Thoracic aorta (tissue), 2 donors: ENCODE results near the gene OCRL. TPM values are rescaled to one million over a fixed set of nuclear protein-coding genes. Genes with fewer than 3 reads are reported as not detected.

ENCODE experiments used
- ATAC-seq: fragments of 150-250 bp; one replicate; pipeline ENCODE4 v1.8.0; 2017; ENCODE audit warnings: low read depth; ENCODE audit not compliant: insufficient number of reproducible peaks, low FRiP score
- DNase-seq: peaks from one replicate; pipeline ENCODE4 v3.0.0-alpha.2; 2020; ENCODE audit warnings: low spot score
- H3K27ac ChIP-seq, 2 donors: fragments of 200-600 bp; sonication (generic); 1 replicate in 1 of 2; 2 replicates in 1 of 2; pipeline ENCODE4 v1.5.1; 2016; ENCODE audit warnings: mild to moderate bottlenecking in 2 of 2, moderate library complexity in 2 of 2
- H3K27me3 ChIP-seq: fragments of 200-600 bp; sonication (generic); replicated peaks from 2 replicates; pipeline ENCODE4 v1.6.0; 2016; ENCODE audit warnings: mild to moderate bottlenecking; ENCODE audit not compliant: insufficient read depth
- H3K36me3 ChIP-seq: fragments of 200-600 bp; sonication (generic); one replicate; pipeline ENCODE4 v1.5.1; 2016
- H3K4me1 ChIP-seq, 2 donors: fragments of 200-600 bp; sonication (generic); 1 replicate in 1 of 2; 2 replicates in 1 of 2; pipeline versions ENCODE4 v1.5.1 to v1.6.0; 2016; ENCODE audit warnings: low read depth in 2 of 2, mild to moderate bottlenecking in 1 of 2; ENCODE audit not compliant: control insufficient read depth in 1 of 2
- H3K4me3 ChIP-seq: fragments of 200-600 bp; sonication (generic); 2 replicates; pipeline ENCODE4 v1.5.1; 2016; ENCODE audit warnings: mild to moderate bottlenecking
- H3K9me3 ChIP-seq: fragments of 200-600 bp; sonication (generic); 2 replicates; pipeline ENCODE4 v1.5.1; 2016
- CTCF ChIP-seq: fragments of 200-600 bp; sonication (generic); IDR thresholded peaks from one replicate; pipeline ENCODE4 v1.5.1; 2019; ENCODE audit warnings: antibody characterized with exemption
- total RNA-seq, 2 donors: library from RNA; depleted of rRNA; stranded (reverse); fragments of >200 nt; gene quantifications; one replicate each; pipeline versions ENCODE4 v1.1.0 to v1.2.3, GENCODE V29; 2016

OCRL gene
- total RNA-seq, 2 donors from 2014 or later: 19.5 to 27.9 TPM

DNA sequence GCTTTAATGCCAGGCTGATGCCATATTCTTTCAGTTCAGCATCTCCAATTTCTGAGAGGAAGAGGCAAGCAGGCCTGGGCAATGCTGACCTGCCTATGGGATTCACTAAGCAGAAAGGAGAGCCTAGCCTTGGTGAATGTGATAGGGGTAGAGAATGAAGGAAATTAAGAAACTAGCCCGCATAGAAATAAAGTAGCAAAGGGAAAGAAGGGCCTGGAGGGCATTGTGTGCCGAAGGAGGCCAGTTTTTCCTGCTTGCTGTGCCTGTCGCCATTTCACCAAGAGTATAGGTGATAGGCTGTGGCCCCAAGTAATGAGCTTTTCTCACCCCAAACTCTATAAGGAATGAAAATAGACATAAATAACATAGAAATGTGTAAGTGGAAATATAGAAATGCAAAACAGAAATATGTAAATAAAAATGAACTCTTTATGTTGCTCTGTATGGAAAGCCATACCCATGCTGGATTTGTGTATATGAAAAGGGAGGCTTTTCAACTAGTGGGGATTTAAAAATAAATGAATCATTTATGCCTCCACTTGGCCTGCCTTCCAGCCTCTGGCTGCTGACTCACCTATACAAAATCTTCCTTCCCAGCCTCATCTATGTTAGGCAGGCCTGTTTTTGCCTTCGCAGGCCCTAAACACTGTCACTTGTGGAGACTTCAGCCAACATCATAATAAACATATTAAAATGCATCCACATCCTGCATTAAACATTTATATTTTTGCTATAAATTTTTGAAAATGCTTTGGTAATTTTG, 5.1 kb upstream of the OCRL start:
- no peak for TF ChIP-seq CTCF
- Histone ChIP-seq H3K36me3 (no peaks in the 10 kb centered on the region), H3K27ac (no peak overlapping the region), H3K27me3 (no peaks in the 10 kb centered on the region), H3K4me1 (no peaks in the 10 kb centered on the region), H3K4me3 (no peak overlapping the region), H3K9me3 (no peaks in the 10 kb centered on the region)
- DNase-seq (no peak), ATAC-seq (no peak)

DNA sequence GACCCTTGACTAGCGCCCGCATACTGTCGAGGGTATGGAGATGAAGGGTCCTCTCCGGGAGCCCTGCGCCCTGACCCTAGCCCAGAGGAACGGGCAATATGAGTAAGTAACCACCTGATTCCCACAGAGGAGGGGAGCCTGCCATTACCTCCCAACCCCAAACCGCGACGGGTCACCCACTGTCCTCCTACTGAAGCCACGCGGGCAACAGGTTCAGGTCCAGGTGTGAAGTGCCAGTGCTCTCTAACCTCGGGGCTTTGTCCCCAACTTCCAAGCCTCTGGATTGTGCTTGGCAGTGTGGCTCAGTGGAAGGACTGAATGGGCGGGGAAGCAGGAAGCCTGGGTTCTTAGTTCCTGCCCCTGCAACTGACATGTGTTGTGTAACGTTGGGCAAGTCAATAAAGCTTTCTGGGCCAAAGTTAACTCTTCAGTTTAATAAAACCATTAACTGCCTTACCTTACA, 694 bp downstream of the OCRL start:
- no peaks in the 10 kb centered on the region for H3K27me3 ChIP-seq
- ATAC-seq: no peak
- no peaks in the 10 kb centered on the region for H3K4me1 ChIP-seq
- peak overlapping the region; percentile 78 for H3K4me3 ChIP-seq
- no peak for DNase-seq
- peak overlapping the region in 1 of 2 donors; percentile 61 for H3K27ac ChIP-seq
- TF ChIP-seq CTCF: no peak
- no peaks in the 10 kb centered on the region for H3K36me3 ChIP-seq
- no peaks in the 10 kb centered on the region for H3K9me3 ChIP-seq

DNA sequence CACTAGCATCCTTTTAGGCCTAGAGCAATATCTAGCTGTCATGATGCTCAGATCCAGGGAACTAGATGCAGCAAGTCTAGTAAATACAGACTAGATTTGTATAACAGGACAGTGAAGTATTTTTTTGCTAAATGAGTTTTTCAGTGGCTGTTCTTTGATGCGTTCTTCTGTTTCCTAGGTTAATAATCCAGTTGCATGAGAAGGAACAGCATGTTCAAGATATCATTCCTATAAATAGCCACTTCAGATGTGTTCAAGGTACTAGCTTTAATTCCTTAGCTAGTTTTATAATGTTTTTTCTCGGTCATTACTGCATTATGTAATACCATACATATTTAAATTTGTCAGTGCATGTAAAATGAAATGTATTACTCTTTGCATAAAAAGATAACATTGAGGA, 4.7 kb downstream of the OCRL start:
- H3K4me1 ChIP-seq: no peaks in the 10 kb centered on the region
- H3K4me3 ChIP-seq: no peak overlapping the region
- no peak for TF ChIP-seq CTCF
- no peak for DNase-seq
- H3K27me3 ChIP-seq: no peaks in the 10 kb centered on the region
- no peaks in the 10 kb centered on the region for H3K9me3 ChIP-seq
- no peak overlapping the region for H3K27ac ChIP-seq
- no peaks in the 10 kb centered on the region for H3K36me3 ChIP-seq
- no peak for ATAC-seq

GRCh38 chrX:129545408-129545807, 5.3 kb downstream of the OCRL start:
- DNase-seq: no peak
- no peaks in the 10 kb centered on the region for H3K27me3 ChIP-seq
- no peak overlapping the region for H3K4me3 ChIP-seq
- no peak overlapping the region for H3K27ac ChIP-seq
- H3K4me1 ChIP-seq: no peaks in the 10 kb centered on the region
- H3K36me3 ChIP-seq: no peaks in the 10 kb centered on the region
- H3K9me3 ChIP-seq: no peaks in the 10 kb centered on the region
- TF ChIP-seq CTCF: no peak
- ATAC-seq: no peak

- H3K4me3 ChIP-seq: no peak overlapping the region
- H3K4me1 ChIP-seq: no peaks in the 10 kb centered on the region
- no peaks in the 10 kb centered on the region for H3K36me3 ChIP-seq
- no peak for ATAC-seq
- no peaks in the 10 kb centered on the region for H3K9me3 ChIP-seq
- no peaks in the 10 kb centered on the region for H3K27me3 ChIP-seq
- no peak overlapping the region for H3K27ac ChIP-seq
- DNase-seq: no peak
- TF ChIP-seq CTCF: no peak
Observed at GRCh38 chrX:129549124-129549523, 9.1 kb downstream of the OCRL start.
